ENCODE data around the gene LSM10. TPM values are rescaled to one million over a fixed set of nuclear protein-coding genes. Genes with fewer than 3 reads are reported as not detected.

Gene LSM10
- total RNA-seq, 1 donor from 2014 or later: 36.4 TPM

DNA sequence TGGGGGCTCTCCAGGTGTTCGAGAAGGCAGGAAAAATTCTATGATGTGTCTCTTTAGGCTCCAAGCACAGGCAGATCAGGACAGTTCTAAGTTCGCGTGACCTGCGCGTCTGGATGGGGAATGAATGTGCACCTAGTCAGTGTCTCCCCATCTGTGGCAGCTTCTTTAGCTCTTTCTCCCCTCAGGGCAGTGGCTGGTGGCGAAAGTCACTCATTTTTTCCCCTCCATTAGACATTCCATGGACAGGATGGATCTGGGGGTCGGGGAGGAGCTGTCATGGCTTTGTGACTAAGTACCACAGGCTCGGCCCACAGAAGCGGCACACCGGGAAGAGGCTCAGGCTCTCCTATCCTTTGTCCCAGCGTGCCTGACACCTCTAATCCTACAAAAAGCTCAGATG is 43.2 kb downstream of the LSM10 start:
- Mint-ChIP-seq H3K9me3 (no peaks in the 10 kb centered on the region), H3K36me3 (peaks cover 24% of the 10 kb centered on the region), H3K4me1 (ENCODE audit: unreplicated experiment) (peaks cover 16% of the 10 kb centered on the region), H3K27ac (no peak overlapping the region), H3K27me3 (no peaks in the 10 kb centered on the region), H3K4me3 (no peak overlapping the region)
- TF ChIP-seq, protein P1, sequence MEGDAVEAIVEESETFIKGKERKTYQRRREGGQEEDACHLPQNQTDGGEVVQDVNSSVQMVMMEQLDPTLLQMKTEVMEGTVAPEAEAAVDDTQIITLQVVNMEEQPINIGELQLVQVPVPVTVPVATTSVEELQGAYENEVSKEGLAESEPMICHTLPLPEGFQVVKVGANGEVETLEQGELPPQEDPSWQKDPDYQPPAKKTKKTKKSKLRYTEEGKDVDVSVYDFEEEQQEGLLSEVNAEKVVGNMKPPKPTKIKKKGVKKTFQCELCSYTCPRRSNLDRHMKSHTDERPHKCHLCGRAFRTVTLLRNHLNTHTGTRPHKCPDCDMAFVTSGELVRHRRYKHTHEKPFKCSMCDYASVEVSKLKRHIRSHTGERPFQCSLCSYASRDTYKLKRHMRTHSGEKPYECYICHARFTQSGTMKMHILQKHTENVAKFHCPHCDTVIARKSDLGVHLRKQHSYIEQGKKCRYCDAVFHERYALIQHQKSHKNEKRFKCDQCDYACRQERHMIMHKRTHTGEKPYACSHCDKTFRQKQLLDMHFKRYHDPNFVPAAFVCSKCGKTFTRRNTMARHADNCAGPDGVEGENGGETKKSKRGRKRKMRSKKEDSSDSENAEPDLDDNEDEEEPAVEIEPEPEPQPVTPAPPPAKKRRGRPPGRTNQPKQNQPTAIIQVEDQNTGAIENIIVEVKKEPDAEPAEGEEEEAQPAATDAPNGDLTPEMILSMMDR (conservative IDR thresholded peaks at IDR 0.05): no peak
- no peak for DNase-seq (ENCODE audit: extremely low spot score, unreplicated experiment)

DNA sequence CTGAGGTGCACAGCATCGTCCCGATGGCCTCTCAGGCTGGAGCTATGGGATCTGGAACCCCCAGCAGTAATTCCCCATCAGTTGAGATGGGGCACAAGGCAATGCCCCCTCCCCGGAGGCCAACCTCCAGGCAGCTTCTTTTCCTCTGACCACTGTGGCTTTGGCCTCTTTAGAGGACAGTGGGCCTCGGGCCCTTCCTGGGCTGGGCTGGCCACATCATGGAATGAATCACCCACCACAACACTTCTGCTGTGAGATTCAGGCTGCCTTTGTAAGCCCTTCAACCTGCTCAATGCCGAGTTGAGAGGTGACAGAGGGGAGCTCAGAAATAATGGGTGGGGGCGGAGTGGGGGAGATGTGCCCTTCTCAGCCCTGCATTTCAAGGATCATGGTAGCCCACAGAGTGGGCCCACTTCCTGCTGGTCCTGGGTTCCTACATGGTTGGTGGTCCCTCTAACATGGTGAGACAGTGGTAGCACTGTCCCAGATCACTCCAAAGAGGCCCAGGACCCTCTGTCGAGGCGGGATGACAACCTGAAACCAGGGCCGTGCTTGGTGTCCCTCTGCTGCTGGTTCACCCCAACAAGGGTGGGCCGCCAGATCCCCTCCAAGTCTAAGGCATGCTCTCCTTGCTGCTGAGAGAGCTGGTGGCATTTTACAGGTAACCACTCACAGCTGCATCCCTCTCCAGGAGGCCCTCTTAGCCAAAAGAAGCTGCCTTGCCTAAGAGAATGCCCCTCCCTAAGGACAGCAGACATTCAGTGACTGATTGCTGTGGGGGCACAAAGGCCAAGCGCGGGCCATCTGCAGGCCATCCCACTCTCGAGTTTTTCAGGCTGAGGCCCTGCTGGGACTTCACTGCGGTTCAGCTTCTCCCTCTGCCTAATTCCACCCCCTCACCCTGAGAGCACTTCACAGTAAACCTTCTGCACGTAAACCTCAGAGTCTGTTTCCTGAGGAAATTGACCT is 44.5 kb downstream of the LSM10 start:
- Mint-ChIP-seq H3K9me3 (no peaks in the 10 kb centered on the region), H3K27me3 (no peaks in the 10 kb centered on the region), H3K27ac (no peak overlapping the region), H3K4me3 (no peak overlapping the region), H3K4me1 (ENCODE audit: unreplicated experiment) (peaks cover 16% of the 10 kb centered on the region), H3K36me3 (peaks cover 25% of the 10 kb centered on the region)
- no peak for DNase-seq (ENCODE audit: extremely low spot score, unreplicated experiment)
- TF ChIP-seq, protein P1 (conservative IDR thresholded peaks at IDR 0.05): no peak

DNA sequence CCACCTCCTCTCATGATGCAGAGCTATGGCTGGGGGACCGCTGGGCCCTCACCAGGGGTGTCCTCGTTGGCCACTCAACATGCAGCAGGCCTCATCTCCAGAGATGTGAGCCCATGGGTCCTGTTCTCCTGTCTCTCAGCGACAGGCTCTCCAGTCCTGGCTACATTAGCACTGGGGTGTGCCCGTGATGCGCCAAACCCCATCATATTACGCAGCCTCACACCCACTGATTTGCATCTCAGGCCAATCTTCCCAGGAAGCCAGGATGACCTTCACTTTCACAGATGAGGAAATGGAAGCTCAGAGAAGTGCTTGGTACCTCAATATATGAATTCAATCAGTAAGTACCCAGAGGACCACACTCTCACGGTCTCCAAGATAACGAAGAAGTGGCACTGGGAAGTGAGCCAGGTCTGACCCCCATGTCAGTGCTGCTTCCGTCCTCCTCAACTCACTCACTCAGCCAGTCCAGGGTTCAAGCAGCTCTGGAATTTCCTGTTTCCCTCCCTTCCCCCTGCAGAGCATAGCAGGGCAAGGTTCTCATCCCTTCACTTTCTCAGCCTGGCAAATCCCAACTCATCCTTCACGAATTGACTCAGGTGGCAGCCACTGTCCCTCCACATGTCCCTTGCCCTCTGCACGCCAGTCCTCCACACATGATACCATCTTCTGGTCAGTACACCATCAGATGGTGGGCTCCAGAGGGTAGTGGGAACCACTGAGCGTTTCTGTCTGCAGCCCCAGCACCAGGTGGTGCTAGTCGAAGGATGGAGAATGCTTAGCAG is 45.4 kb downstream of the LSM10 start:
- Mint-ChIP-seq H3K27me3 (no peaks in the 10 kb centered on the region), H3K4me3 (no peak overlapping the region), H3K4me1 (ENCODE audit: unreplicated experiment) (peaks cover 16% of the 10 kb centered on the region), H3K36me3 (peaks cover 27% of the 10 kb centered on the region), H3K27ac (no peak overlapping the region), H3K9me3 (no peaks in the 10 kb centered on the region)
- TF ChIP-seq, protein P1 (conservative IDR thresholded peaks at IDR 0.05): no peak
- no peak for DNase-seq (ENCODE audit: extremely low spot score, unreplicated experiment)

DNA sequence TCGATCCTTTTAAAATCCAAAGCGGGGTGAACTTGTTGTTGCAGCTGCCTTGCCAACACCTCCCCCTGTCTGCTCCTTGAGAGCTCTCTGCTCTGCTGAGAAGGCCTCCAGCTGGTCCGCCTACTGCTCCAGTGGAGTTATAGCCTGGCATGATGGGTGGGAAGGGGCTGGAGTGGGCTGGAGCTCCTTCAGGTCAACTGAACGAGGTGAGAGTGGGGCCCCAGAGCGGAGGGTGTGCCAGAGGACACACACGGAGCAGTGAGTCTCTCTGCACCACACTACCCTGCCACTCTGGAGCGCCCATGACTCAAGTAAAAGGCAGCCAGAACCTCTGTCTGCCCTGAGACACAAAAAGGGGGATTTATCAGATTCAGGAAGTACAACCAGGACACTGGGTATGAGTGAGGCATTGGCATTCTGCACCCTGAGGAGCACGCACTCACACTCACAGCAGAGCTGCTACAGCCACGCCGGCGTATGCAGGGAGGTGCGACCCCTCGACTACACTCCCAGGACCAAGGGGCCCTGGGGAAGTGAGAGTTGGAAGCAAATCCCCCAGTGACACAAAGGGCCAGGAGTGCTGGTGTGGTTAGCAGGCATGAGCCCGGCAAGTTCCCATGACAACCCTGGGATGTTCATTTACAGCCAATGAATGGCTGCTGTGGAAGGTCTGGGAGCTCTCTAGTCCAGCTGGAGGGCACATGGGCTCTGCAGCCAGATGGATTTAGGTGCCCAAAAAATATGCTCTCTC is 46.3 kb downstream of the LSM10 start:
- peaks cover 16% of the 10 kb centered on the region for H3K4me1 Mint-ChIP-seq (ENCODE audit: unreplicated experiment)
- no peak overlapping the region for H3K27ac Mint-ChIP-seq
- peaks cover 24% of the 10 kb centered on the region for H3K36me3 Mint-ChIP-seq
- H3K9me3 Mint-ChIP-seq: no peaks in the 10 kb centered on the region
- no peak for DNase-seq (ENCODE audit: extremely low spot score, unreplicated experiment)
- H3K27me3 Mint-ChIP-seq: no peaks in the 10 kb centered on the region
- H3K4me3 Mint-ChIP-seq: no peak overlapping the region
- TF ChIP-seq, protein P1 (conservative IDR thresholded peaks at IDR 0.05): no peak

DNA sequence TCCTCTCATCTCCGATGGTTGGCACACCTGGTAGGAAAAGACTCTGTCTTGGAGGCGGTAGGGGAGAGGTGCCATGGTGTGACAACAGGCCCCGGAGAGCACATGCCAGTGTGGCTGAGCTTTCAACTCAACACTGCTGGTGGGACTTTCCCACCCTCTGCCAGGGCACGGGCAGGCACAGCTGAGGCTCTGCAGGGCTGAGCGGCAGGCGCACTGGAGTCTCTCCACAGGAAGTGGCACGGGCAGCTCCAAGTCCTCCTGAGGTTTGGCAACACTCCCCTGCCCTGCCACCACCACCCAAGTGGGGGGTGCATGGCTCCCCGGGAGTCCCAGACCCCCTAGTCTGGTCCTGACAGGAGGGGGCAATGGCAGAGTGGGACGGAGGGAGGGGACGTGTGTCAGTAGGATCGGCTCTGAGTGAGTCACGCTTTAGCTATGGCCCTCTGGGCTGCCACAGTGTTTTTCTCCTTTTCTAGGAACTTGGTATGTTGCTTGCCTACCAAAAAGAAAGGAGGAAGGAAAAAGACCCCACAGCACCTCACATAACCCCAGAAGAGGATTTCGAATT is 47.0 kb downstream of the LSM10 start:
- no peak overlapping the region for H3K27ac Mint-ChIP-seq
- H3K27me3 Mint-ChIP-seq: no peaks in the 10 kb centered on the region
- no peak for DNase-seq (ENCODE audit: extremely low spot score, unreplicated experiment)
- no peaks in the 10 kb centered on the region for H3K9me3 Mint-ChIP-seq
- peaks cover 24% of the 10 kb centered on the region for H3K36me3 Mint-ChIP-seq
- peaks cover 16% of the 10 kb centered on the region for H3K4me1 Mint-ChIP-seq (ENCODE audit: unreplicated experiment)
- H3K4me3 Mint-ChIP-seq: no peak overlapping the region
- TF ChIP-seq, protein P1 (conservative IDR thresholded peaks at IDR 0.05): no peak

Measured in type B pancreatic cell (in vitro differentiated cells).